Right lobe of liver (tissue), 4 donors: ENCODE results near the gene ARHGEF40.

Source experiments
- POLR2A ChIP-seq: fragments of 450-650 bp; IDR thresholded peaks from one replicate; pipeline ENCODE4 v1.6.1; 2017; ENCODE audit warnings: antibody characterized with exemption, mild to moderate bottlenecking
- TF ChIP-seq, protein P1 (sequence below), 4 donors: fragments of 200-600 bp in 3 of 4; fragments of 450-650 bp in 1 of 4; IDR thresholded peaks; one replicate each; pipeline versions ENCODE4 v1.5.1 to v1.8.0; 2016 to 2022; ENCODE audit warnings: antibody characterized with exemption in 4 of 4, mild to moderate bottlenecking in 2 of 4
- donor health status: DM: no; HTN: no; CAD: no.
- donor health status: DM: no; HTN: no; CAD: no.
- donor health status: DM: no; HTN: yes; CAD: no.

- TF ChIP-seq, protein P1, sequence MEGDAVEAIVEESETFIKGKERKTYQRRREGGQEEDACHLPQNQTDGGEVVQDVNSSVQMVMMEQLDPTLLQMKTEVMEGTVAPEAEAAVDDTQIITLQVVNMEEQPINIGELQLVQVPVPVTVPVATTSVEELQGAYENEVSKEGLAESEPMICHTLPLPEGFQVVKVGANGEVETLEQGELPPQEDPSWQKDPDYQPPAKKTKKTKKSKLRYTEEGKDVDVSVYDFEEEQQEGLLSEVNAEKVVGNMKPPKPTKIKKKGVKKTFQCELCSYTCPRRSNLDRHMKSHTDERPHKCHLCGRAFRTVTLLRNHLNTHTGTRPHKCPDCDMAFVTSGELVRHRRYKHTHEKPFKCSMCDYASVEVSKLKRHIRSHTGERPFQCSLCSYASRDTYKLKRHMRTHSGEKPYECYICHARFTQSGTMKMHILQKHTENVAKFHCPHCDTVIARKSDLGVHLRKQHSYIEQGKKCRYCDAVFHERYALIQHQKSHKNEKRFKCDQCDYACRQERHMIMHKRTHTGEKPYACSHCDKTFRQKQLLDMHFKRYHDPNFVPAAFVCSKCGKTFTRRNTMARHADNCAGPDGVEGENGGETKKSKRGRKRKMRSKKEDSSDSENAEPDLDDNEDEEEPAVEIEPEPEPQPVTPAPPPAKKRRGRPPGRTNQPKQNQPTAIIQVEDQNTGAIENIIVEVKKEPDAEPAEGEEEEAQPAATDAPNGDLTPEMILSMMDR (IDR thresholded peaks at IDR 0.05): no peak
- peak; percentile 17 for TF ChIP-seq POLR2A
Observed at GRCh38 chr14:21093769-21094681, 23.9 kb downstream of the ARHGEF40 start.
